NCI-H446 treated with DMSO at 0.1 percent for 48 hours (cell line): ENCODE results near the gene EIF4A2.
"Not testable (repeated sequence)": the region's sequence is repeated elsewhere in the genome, so short reads cannot be mapped to it uniquely, and the experiment has no call there.

Source experiments
- DNase-seq: peaks from one replicate; lab custom pipeline; 2025; lab: John Stamatoyannopoulos, UW

The EIF4A2 gene

GRCh38 chr3:186821429-186822387 lies 38.3 kb downstream of the EIF4A2 start:
- DNase-seq, result peak; percentile 17

- DNase-seq, result not testable (repeated sequence)
Observed at GRCh38 chr3:186822388-186822759, 39.0 kb downstream of the EIF4A2 start.

- no peak for DNase-seq
Observed at GRCh38 chr3:186823386-186823785, 40.0 kb downstream of the EIF4A2 start.

GRCh38 chr3:186824430-186825139 lies 41.2 kb downstream of the EIF4A2 start:
- no peak for DNase-seq

- no peak for DNase-seq
Observed at GRCh38 chr3:186825294-186825821, 42.0 kb downstream of the EIF4A2 start.

- DNase-seq, result no peak
Observed at GRCh38 chr3:186825872-186826409, 42.6 kb downstream of the EIF4A2 start.

GRCh38 chr3:186826410-186826975 lies 43.1 kb downstream of the EIF4A2 start:
- DNase-seq, result no peak

GRCh38 chr3:186826976-186827857 lies 43.8 kb downstream of the EIF4A2 start:
- peak; percentile 70 for DNase-seq

GRCh38 chr3:186828340-186828739 lies 45.0 kb downstream of the EIF4A2 start:
- DNase-seq, result no peak

- no peak for DNase-seq
Observed at GRCh38 chr3:186831798-186832197, 48.4 kb downstream of the EIF4A2 start.

- no peak for DNase-seq
Observed at GRCh38 chr3:186832276-186832675, 48.9 kb downstream of the EIF4A2 start.
